ENCODE data around the gene GABRG3. TPM values are rescaled to one million over a fixed set of nuclear protein-coding genes. Genes with fewer than 3 reads are reported as not detected.

Gene GABRG3
- total RNA-seq, 2 experiments from 2014 or later, result not detected

GRCh38 chr15:27448234-27448633 is 477.3 kb downstream of the GABRG3 start:
- CTCF ChIA-PET, result no interaction called here

DNA sequence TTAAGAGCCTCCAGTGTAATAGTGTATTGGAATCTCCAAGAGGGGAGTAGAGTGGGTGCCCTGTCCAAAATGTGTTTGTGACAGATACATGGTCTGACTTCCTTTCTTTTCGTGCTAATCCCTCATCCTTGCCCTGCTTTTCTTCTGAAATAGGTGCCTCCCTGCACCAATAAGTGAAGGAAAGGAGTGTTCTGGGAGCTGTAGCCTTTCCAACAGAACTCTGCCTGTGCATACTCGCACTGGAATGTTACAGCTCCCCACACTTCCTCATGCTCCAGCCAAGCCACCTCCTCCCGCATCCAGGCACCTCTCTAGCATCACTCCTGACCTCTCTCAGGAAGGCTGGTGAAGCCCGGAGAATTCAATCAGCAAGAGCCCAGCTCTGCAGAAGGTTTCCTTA is 478.0 kb downstream of the GABRG3 start:
- CTCF ChIA-PET, result no interaction called here
- POLR2A ChIA-PET, result no interaction called here

More at GRCh38 chr15:27448234-27448633, 477.3 kb downstream of the GABRG3 start:
- POLR2A ChIA-PET, result no interaction called here

- ChIA-PET POLR2A (no interaction called here), CTCF (no interaction called here)
Measured at GRCh38 chr15:27449941-27450340, 479.0 kb downstream of the GABRG3 start.

- POLR2A ChIA-PET, result no interaction called here
- CTCF ChIA-PET, result no interaction called here
Measured at GRCh38 chr15:27454281-27455075, 483.5 kb downstream of the GABRG3 start.

- ChIA-PET CTCF (no interaction called here), POLR2A (no interaction called here)
Measured at GRCh38 chr15:27456807-27457206, 485.8 kb downstream of the GABRG3 start.

DNA sequence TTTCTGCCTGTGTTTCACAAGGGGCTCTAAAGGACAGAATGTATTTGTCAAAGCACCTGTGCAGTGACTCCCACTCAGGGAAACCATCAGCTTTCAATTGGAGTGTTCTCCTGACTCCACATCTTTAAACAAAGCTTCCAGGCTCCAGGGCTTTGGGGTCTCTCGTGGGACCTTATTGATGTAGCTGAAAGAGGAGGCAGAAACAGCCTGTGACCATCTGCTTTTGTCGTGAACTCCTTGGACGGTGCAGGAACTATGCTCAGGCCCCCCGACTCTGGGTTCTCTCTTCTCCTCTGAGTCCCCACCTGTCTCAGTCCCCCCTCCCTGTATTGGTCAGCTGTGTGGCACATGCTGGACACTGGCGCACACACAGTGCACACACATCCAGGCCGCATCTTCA is 486.8 kb downstream of the GABRG3 start:
- POLR2A ChIA-PET, result no interaction called here
- CTCF ChIA-PET, result no interaction called here

- ChIA-PET CTCF (no interaction called here), POLR2A (no interaction called here)
Measured at GRCh38 chr15:27458345-27459084, 487.5 kb downstream of the GABRG3 start.

GRCh38 chr15:27459836-27460235 is 488.9 kb downstream of the GABRG3 start:
- ChIA-PET POLR2A (no interaction called here), CTCF (no interaction called here)

GRCh38 chr15:27461181-27461580 is 490.2 kb downstream of the GABRG3 start:
- POLR2A ChIA-PET, result no interaction called here
- CTCF ChIA-PET, result no interaction called here

DNA sequence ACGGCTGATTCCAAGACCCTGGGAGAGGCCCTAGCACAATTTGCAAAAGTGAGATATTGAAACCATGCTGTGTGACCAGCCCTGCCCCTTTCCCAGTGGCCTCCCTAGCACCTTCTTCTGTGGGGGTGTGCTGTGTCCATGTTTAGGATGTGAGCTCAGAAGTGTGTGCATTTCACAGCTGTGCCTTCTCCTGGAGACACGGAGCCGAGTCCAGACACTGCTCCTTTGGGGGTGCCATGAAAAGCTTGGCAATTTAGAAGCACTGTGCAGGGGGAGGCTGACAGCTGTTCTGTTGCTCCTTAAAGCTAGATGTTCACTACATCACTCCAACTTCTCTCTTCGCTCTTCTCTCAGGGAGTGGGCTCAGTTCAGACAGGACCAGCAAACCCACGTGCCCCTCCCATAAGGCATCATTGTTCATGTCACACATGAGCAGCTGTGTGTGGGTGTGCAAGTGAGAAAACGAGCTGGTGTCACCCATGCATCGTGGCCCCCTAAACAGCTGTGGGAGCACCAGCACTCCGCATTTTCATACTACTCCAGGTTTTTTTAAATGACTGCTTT is 492.6 kb downstream of the GABRG3 start:
- ChIA-PET POLR2A (no interaction called here), CTCF (no interaction called here)

- ChIA-PET POLR2A (no interaction called here), CTCF (no interaction called here)
Measured at GRCh38 chr15:27464941-27465612, 494.1 kb downstream of the GABRG3 start.

GRCh38 chr15:27466758-27467157 is 495.8 kb downstream of the GABRG3 start:
- POLR2A ChIA-PET, result no interaction called here
- CTCF ChIA-PET, result no interaction called here

- POLR2A ChIA-PET, result no interaction called here
- CTCF ChIA-PET, result no interaction called here
Measured at GRCh38 chr15:27468151-27468591, 497.2 kb downstream of the GABRG3 start.

GRCh38 chr15:27473845-27474244 is 502.9 kb downstream of the GABRG3 start:
- POLR2A ChIA-PET, result no interaction called here

GRCh38 chr15:27475395-27475794 is 504.4 kb downstream of the GABRG3 start:
- ChIA-PET POLR2A (no interaction called here), CTCF (no interaction called here)

More at GRCh38 chr15:27473845-27474244, 502.9 kb downstream of the GABRG3 start:
- CTCF ChIA-PET, result no interaction called here

GRCh38 chr15:27479296-27480140 is 508.5 kb downstream of the GABRG3 start:
- CTCF ChIA-PET, result interaction anchor here (0.6 kb wide), 1 partner anchor 212 kb away, joined by 3 read pairs; no protein-coding TSS in a partner anchor
- POLR2A ChIA-PET, result no interaction called here

- ChIA-PET CTCF (no interaction called here), POLR2A (no interaction called here)
Measured at GRCh38 chr15:27480141-27480530, 509.2 kb downstream of the GABRG3 start.

- ChIA-PET CTCF (no interaction called here), POLR2A (no interaction called here)
Measured at GRCh38 chr15:27480642-27481041, 509.7 kb downstream of the GABRG3 start.

GRCh38 chr15:27481768-27482167 is 510.8 kb downstream of the GABRG3 start:
- ChIA-PET POLR2A (no interaction called here), CTCF (no interaction called here)

- ChIA-PET CTCF (no interaction called here), POLR2A (no interaction called here)
Measured at GRCh38 chr15:27482287-27482686, 511.3 kb downstream of the GABRG3 start.
